ENCODE data around the gene KCNIP1. TPM values are rescaled to one million over a fixed set of nuclear protein-coding genes. Genes with fewer than 3 reads are reported as not detected.

Gene KCNIP1
- total and polyA plus RNA-seq, 2 of the 8 experiments (the other 6 are each of a cell fraction or from before 2014, with no cell fraction given), result 0.52 to 0.83 TPM

DNA sequence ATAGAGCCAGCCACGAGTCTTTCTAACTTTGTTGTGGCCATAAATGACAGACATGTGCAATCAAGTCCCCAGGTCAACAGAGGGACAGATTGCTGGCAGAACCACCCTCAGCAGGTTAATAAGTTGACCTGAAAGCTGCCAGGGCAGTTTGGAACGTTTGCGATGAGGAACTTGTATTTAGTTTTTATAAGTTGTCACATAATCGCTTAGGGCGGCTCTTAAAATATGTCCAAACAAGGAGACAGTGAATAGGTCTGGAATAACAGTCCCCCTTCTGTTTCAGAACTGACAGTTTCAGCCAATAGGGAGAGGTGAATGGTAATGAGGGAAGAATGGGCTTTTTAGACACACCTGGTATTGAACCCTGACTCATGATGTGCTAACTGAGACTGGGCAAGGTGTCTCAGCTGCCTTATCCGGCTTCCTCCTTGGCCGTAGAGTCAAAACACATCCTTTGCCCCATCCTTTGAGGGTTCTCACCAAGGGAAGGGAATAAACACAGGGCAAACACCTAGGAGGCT lies 246.2 kb downstream of the KCNIP1 start:
- Histone ChIP-seq H3K9me3 (ENCODE audit: insufficient read depth in 2 of 2, low read depth in 1 of 2, low read length in 1 of 2) (no peaks in the 10 kb centered on the region), H3K79me2 (ENCODE audit: control insufficient read depth in 1 of 2, insufficient read depth in 2 of 2, low read length in 2 of 2) (no peaks in the 10 kb centered on the region), H3K4me1 (replicated peaks in 1 of 4; ENCODE audit: control insufficient read depth in 3 of 4, insufficient read depth in 4 of 4, low read length in 3 of 4) (peaks cover 4 to 16% (median 12%) of the 10 kb centered on the region in 4 experiments), H3K56ac (replicated peaks; ENCODE audit: insufficient read length, low read depth, low read length) (no peak overlapping the region), H4K5ac (ENCODE audit: insufficient read length, low read depth, low read length) (no peak overlapping the region), H3K4ac (replicated peaks; ENCODE audit: insufficient read length, low read depth, low read length) (peak overlapping the region; percentile 39), H3K27ac (ENCODE audit: low read depth, low read length) (no peak overlapping the region), H2AK5ac (ENCODE audit: low read depth, low read length) (no peak overlapping the region), H4K20me1 (replicated peaks in 1 of 2; ENCODE audit: control insufficient read depth in 1 of 2, insufficient read depth in 2 of 2, low read length in 2 of 2) (no peaks in the 10 kb centered on the region), H3K4me2 (ENCODE audit: insufficient read depth in 1 of 2, low read depth in 2 of 2, low read length in 2 of 2) (no peak overlapping the region), H3K14ac (ENCODE audit: insufficient read length) (no peak overlapping the region), H4K91ac (replicated peaks; ENCODE audit: insufficient read length, low read length) (peak overlapping the region; percentile 85), H3K18ac (ENCODE audit: extremely low read depth, low read length) (no peak overlapping the region), H3K79me1 (ENCODE audit: low read depth, low read length) (no peaks in the 10 kb centered on the region), H3K27me3 (replicated peaks in 1 of 4; ENCODE audit: control insufficient read depth in 3 of 4, extremely low read depth in 1 of 4, insufficient read depth in 3 of 4, low read length in 3 of 4) (no peaks in the 10 kb centered on the region), H3K9ac (replicated peaks in 1 of 4; ENCODE audit: extremely low read depth in 1 of 4, low read depth in 3 of 4, low read length in 3 of 4) (no peak overlapping the region), H3K23ac (ENCODE audit: insufficient read length) (no peak overlapping the region), H3K23me2 (ENCODE audit: low read depth, low read length) (peaks cover 10% of the 10 kb centered on the region; the same call in 1 of the 2 replicates), H3K36me3 (ENCODE audit: control insufficient read depth in 2 of 4, insufficient read depth in 4 of 4, low read length in 3 of 4) (no peaks in the 10 kb centered on the region), H2BK20ac (ENCODE audit: low read length) (peak overlapping the region; percentile 95), H2BK120ac (replicated peaks; ENCODE audit: low read depth, low read length) (no peak overlapping the region), H3K4me3 (ENCODE audit: extremely low read depth in 1 of 4, insufficient read depth in 2 of 4, low read depth in 3 of 4, low read length in 4 of 4) (no peak overlapping the region), H4K8ac (ENCODE audit: extremely low read depth, insufficient read depth, low read length) (no peak overlapping the region), H2BK12ac (ENCODE audit: low read depth, low read length) (peak overlapping the region; percentile 32; the same call in 1 of the 2 replicates), H2BK5ac (ENCODE audit: low read depth, low read length) (peak overlapping the region; percentile 36; the same call in 1 of the 2 replicates), H2AFZ (ENCODE audit: low read length) (no peak overlapping the region), H2BK15ac (ENCODE audit: low read length) (no peak overlapping the region)
- 93% methylated on average over 7 of the region's 7 CpGs; no CpG with 5 or more reads in 1 of the 2 experiments for WGBS, 2 experiments (ENCODE audit: extremely low coverage in 1 of 2, insufficient coverage in 1 of 2, insufficient read length in 1 of 2, insufficient replicate concordance in 2 of 2, low coverage in 1 of 2, low lambda C conversion rate in 2 of 2, missing lambda C conversion rate in 1 of 2)
- ChIA-PET POLR2A (ENCODE audit: partially characterized antibody) (interaction anchor here (1.9 to 11.3 kb wide), 4 partner anchors 9 to 38 kb away, joined by 6 to 190 read pairs (median 78); partner anchors contain the start of gene GABRP), CTCF (ENCODE audit: partially characterized antibody) (interaction anchor here (0.6 to 21.2 kb wide), 8 partner anchors 10 to 136 kb away, joined by 3 to 650 read pairs (median 17); partner anchors contain the start of gene GABRP)
- DNase-seq (ENCODE audit: low read depth in 1 of 2, low spot score in 2 of 2) (peak in 1 of 2 experiments; percentile 37), FAIRE-seq (no peak)
- TF ChIP-seq POLR2A (IDR thresholded peaks at IDR 0.05; ENCODE audit: control extremely low read depth in 1 of 2, low read depth in 2 of 2, low read length in 2 of 2) (no peak), CBX8 (IDR thresholded peaks at IDR 0.05; ENCODE audit: borderline replicate concordance, low read depth, low read length) (no peak), SRF (IDR thresholded peaks at IDR 0.05; ENCODE audit: low read depth, low read length) (no peak), SP2 (IDR thresholded peaks at IDR 0.05; ENCODE audit: low read length) (no peak)

Measured in H1 (cell line).